Suppressor macrophage treated with lipopolysaccharide for 1 hour (primary cell): ENCODE data around the gene GPLD1.

Experiments
- DNase-seq, 3 donors: peaks; one replicate each; pipeline ENCODE4 v3.0.0-alpha.2; 2020 to 2022

Gene GPLD1

GRCh38 chr6:24497254-24497970, 8.0 kb upstream of the GPLD1 start:
- DNase-seq, result peak; percentile 15 to 24 (median 22)

DNA sequence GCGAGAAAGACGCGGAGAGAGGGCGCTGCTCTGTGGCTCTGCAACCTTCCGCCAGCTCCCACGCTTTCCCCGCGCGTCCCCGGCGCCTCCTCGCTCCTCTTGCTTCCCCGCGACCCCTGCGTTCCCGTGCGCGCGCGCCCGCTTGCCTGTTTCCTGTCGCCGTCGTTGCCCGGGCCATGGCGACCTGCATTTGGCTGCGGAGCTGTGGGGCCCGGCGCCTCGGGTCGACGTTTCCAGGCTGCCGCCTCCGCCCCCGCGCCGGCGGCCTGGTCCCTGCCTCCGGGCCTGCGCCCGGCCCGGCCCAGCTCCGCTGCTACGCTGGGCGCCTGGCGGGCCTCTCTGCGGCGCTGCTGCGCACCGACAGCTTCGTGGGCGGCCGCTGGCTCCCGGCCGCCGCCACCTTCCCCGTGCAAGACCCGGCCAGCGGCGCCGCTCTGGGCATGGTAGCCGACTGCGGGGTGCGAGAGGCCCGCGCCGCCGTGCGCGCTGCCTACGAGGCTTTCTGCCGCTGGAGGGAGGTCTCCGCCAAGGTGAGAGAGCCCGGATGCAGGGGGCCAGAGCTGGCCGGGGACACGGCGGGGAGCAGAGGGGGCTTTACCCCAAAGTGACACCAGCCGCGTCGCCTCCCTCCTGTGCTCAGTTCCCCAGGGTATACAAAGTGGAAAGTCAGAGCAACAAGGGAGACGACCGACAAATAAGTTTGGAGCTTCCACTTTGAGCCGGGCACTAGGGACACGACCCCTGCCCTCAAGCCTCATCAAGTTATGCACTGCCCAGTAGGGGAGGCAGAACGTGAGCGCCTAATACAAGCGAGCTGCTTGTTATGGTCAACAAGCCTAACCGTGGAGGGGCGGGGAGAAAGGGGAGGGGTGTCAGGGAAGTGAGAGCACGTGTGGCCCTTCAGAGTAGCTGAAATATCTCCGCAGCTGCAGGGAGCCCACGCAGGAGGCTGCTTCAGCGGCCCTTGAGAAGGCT, 5.7 kb upstream of the GPLD1 start, which contains the start of gene ALDH5A1:
Gene ALDH5A1, plus strand, starts transcription at position 149 of the 975 bp plus-strand sequence. Its CDS starts 28 bp downstream, at position 177.
- peak; percentile 65 to 87 (median 71) for DNase-seq

GRCh38 chr6:24493945-24494820, 4.8 kb upstream of the GPLD1 start:
- DNase-seq, result no peak

DNA sequence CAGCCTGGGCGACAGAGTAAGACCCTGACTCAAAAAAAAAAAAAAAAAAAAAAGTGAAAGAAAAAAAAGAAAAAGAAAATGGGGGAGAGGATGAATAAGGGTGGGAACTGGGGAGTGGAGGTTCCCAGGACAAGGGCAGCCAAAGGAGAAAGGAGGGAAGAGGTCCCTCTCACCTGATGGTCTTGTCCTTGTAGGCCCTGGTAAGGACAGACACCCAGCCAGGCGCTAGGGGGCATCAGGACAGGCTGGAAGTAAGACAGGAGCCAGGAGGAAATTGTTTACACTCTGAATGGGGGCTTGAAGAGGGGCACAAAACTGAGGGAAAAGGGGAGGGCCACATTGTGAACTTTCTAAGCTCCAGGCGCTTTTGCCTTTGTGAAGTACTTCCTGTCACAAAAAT, 3.1 kb upstream of the GPLD1 start:
- DNase-seq, result peak in 2 of 3 donors; percentile 7 to 10

- no peak for DNase-seq
Measured at GRCh38 chr6:24490948-24491347, 1.6 kb upstream of the GPLD1 start.

GRCh38 chr6:24489881-24490280, 503 bp upstream of the GPLD1 start:
- peak; percentile 27 to 43 (median 34) for DNase-seq

- no peak for DNase-seq
Measured at GRCh38 chr6:24486065-24486464, 3.3 kb downstream of the GPLD1 start.

DNA sequence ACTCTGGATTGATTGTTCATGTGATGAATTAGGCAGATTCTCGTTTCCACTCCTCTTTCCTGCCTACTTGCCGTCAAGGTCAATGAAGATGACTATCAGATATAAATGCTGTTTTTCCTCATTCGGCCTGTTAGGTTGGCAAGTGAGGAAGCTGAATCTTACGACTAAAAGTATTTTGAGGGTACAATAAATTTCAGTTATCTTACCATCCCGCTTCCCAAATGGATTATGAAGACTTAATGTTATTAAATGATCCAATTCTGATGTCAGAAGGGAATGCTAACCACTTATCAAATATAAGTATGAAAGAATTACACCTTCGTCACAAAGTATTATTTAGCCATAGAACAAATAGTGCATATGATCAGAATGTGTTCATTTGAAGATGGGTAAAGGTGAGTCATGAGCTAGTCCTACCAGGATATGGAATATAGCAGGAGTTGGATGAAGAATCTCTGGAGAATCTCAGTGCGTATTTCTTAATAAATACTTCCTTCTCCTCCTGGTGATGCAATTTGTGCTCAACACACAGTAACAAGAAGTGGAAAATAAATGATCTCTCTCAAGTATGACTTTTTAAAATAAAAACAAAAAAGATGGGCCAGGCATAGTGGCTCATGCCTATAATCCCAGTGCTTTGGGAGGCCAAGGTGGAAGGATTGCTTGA, 4.6 kb downstream of the GPLD1 start:
- DNase-seq, result peak in 1 of 3 donors; percentile 37

DNA sequence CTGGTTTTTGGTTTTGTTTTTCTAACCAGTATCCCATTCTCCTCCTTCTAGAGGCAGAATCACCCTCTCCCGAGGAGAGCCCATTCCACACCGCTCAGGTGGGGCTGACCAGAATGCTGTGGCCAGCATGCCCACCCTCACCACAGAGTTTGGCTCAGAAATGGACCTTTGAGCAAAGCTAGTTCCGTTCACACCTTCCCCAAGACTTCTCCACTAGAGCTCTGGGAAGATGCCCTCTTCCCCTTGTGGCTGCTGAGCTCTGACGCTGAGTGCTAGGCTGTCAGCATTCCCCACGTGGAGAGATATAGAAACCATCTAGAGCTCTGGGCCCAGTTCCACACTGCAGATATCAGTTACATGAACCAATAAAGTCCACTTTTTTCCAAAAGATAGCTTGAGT, 7.9 kb downstream of the GPLD1 start:
- DNase-seq, result no peak

DNA sequence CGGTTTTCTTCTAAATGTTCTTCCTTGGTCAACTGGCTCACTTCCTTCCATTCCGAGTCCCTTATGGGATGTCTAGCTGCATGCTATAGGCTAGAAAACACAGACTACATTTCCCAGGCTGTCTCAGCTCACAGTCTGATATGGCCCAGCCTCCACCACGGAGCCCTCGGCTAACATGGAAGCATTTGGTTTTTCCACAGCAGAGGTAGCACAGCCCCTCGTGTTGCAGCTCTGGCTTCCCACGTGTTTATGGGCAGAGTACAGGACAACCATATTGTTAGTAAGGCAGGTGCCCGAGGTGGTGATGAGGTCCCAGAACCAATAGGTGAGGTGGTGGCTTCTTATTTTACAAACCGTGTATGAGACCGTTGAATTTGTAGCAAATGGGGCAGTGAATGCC, 8.7 kb downstream of the GPLD1 start:
- DNase-seq, result no peak

DNA sequence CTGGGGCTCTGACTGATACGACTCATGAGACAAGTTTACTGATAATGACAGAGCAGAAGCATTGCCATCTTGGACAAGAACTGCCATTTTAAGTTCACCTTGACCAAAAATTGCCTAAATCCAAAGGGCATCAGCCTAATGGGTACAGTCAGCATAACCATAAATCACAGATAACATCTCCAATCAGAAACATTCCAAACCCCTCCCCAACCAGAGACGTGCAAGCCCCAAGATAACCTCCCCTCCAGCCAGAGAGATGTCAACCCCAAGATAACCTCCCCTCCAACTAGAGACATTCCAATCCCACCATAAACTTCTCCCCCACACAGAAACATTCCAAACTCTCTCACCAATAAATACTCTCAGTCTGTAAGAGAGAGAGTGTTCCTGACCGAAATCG, 10.5 kb downstream of the GPLD1 start:
- no peak for DNase-seq

DNA sequence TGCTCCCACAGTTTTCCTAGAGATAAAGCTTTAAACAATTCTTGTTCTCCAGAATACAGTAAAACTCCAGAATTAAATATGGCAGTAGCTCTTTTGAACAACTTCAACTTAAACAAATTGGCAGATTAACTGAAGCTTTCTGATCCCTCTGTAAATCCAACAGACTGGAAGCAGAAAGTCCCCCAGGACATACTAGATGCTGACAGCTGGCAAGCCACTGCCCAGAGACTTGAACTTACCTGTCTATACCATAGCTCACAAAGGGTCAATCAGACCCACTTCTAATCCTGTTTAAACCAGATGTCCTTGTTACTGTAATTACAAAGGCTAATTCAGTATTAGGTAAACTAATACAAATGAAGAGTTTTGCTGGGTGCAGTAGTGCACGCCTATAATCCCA, 12.3 kb downstream of the GPLD1 start:
- no peak for DNase-seq

DNA sequence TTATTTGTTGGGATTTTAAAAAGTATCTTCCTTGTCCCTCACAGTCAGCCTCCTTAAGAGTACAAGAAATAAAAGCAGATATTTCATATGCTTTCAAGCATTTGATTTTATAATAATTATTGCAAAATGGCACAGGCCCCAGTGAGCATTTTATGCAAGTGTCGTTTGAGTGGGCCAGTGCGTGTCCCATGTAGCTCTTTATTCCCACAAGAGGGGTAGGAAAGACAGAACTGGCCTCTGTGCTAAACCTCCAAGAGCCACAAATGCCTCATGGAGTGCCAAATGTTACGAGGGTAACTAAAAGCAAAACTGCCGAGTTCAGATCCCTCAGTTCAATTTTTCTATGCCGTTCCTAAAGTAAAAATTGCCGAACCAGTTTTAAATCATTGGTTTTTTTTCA, 12.7 kb downstream of the GPLD1 start:
- no peak for DNase-seq

DNA sequence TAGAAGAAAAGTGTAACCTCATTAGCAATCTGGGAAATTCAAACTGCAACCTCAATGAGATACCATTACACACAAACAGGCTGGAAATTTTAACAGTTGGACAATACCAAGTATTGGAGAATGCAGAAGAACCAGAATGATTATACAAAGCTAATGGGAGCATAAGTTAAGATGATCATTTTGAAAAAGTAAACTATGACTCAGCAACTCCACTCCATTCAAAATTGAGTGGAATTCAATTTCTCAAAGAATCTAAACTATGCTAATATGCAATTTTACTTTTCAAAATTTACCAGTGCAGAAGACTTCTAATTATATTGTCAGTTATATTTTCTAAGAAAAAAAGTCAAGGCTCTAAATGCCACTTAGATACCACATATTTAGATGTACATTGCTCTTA, 17.2 kb downstream of the GPLD1 start:
- DNase-seq, result no peak

DNA sequence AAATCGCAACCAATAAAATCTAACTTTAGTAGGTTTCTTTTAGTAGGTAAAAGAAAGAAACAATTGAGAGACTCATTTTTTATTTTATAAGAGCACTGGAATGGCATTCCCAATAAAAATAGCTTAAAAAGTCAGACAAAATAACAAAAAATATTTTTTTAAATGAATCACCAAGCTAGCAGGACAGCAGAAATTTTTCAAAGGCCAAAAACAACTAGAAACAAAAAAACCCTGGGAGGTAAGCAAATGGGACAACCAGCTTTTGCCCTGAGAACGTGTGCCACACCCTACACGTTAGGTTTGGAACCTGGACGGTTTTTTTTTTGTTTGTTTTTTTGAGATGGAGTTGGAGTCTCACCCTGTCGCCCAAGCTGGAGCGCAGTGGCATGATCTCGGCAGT, 19.6 kb downstream of the GPLD1 start:
- DNase-seq, result no peak

DNA sequence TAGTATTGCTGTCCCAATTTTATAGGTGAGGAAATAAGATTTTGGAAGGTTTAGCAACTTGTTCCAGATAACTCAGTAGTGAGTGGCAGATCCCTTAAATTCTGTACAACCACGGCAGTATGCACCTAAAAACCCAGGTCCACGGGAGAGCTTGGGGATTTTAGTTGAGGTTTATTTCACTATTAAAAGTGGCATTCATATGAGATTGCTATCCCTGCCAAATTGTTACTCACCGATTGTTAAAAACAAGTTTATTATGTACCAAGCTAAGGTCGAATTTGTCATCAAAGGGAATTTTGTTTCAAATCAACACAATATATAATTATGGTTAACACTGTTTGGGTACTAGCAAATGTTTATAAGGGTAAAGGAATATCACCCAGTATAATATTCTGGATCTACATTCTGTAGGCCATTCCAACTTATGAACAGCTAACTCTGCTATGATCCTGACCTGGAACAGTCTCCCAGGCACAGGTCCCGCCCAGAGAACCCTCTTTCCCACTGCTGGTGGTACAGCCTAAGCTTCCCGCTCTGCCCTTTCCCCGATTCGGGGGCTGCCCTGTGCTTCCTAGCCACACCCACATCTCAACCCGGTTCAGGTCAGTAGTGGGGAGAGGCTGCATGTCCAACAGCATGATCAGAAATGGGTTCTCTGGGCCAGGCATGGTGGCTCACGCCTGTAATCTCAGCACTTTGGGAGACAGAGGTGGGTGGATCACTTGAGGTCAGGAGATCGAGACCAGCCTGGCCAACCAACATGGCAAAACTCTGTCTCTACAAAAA, 24.9 kb downstream of the GPLD1 start:
- no peak for DNase-seq

GRCh38 chr6:24460966-24461365, 28.4 kb downstream of the GPLD1 start:
- no peak for DNase-seq

GRCh38 chr6:24458941-24459340, 30.4 kb downstream of the GPLD1 start:
- no peak for DNase-seq

DNA sequence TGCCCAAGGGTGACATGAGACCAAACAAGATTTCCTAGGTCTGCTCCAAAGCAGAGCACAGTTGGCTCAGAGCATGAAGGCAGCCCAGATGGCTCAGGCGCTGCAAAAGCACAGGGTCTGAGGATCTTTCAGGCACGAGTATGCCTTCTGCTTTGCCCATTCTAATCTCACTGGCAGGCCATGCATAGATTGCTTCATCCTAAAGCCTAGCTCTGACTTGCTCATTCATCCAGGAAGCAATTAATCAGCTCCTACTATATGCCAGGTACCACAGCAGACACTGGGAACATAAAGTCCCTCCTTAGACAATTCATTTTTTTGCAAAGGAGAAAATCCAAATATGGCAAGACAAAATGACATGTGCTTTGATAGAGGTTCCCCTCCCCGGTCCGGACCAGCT, 31.2 kb downstream of the GPLD1 start:
- no peak for DNase-seq

GRCh38 chr6:24455061-24455460, 34.3 kb downstream of the GPLD1 start:
- DNase-seq, result no peak

DNA sequence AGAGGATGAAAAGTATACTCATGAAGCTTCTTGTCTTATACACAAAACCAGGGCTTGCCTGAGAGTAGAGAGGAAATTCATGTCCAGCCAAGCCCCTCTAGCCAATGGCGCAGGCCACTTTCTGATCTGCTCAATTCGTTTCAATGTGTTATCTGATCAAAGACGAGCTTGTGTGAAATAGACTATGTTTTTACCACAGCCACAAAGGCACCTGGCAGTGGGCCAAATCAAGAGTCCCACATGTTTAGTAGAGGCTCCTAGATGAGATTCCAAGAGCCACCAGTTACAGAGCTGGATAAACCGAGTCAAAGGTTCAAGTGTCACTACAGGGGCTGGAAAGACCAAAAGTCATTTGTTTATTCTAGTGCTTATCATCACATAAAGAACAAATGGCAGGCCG, 34.9 kb downstream of the GPLD1 start:
- no peak for DNase-seq
